ENCODE results near the gene TNS1. TPM values are rescaled to one million over a fixed set of nuclear protein-coding genes. Genes with fewer than 3 reads are reported as not detected.

The TNS1 gene
- total RNA-seq, 2 donors from 2014 or later: 4.4 to 44.9 TPM

- peaks cover 11% of the 10 kb centered on the region for H3K27me3 Mint-ChIP-seq
- no peaks in the 10 kb centered on the region for H3K36me3 Mint-ChIP-seq (ENCODE audit: low read depth)
- no peak overlapping the region for H3K4me3 Mint-ChIP-seq
- H3K4me1 Mint-ChIP-seq: no peaks in the 10 kb centered on the region
- ATAC-seq (replicated peaks): no peak
- no peaks in the 10 kb centered on the region for H3K9me3 Mint-ChIP-seq
- H3K27ac Mint-ChIP-seq: no peak overlapping the region
These were observed 86.1 kb downstream of the TNS1 start for GRCh38 chr2:217916504-217917254.

- Mint-ChIP-seq H3K4me3 (no peak overlapping the region), H3K27me3 (peaks cover 11% of the 10 kb centered on the region), H3K36me3 (ENCODE audit: low read depth) (no peaks in the 10 kb centered on the region), H3K4me1 (no peaks in the 10 kb centered on the region), H3K9me3 (no peaks in the 10 kb centered on the region), H3K27ac (no peak overlapping the region)
- no peak for ATAC-seq (replicated peaks)
These were observed 87.1 kb downstream of the TNS1 start for GRCh38 chr2:217915706-217916105.

GRCh38 chr2:217914878-217915277 lies 87.9 kb downstream of the TNS1 start:
- no peak for ATAC-seq (replicated peaks)
- H3K4me3 Mint-ChIP-seq: no peak overlapping the region
- no peak overlapping the region for H3K27ac Mint-ChIP-seq
- H3K4me1 Mint-ChIP-seq: no peaks in the 10 kb centered on the region
- H3K36me3 Mint-ChIP-seq (ENCODE audit: low read depth): no peaks in the 10 kb centered on the region
- H3K9me3 Mint-ChIP-seq: no peaks in the 10 kb centered on the region
- H3K27me3 Mint-ChIP-seq: peaks cover 11% of the 10 kb centered on the region

GRCh38 chr2:217914078-217914477 lies 88.7 kb downstream of the TNS1 start:
- H3K4me1 Mint-ChIP-seq: no peaks in the 10 kb centered on the region

GRCh38 chr2:217913436-217913835 lies 89.4 kb downstream of the TNS1 start:
- Mint-ChIP-seq H3K27ac (no peak overlapping the region), H3K4me3 (no peak overlapping the region), H3K27me3 (peaks cover 11% of the 10 kb centered on the region), H3K4me1 (no peaks in the 10 kb centered on the region), H3K36me3 (ENCODE audit: low read depth) (no peaks in the 10 kb centered on the region), H3K9me3 (no peaks in the 10 kb centered on the region)
- ATAC-seq (replicated peaks): no peak

More at GRCh38 chr2:217914078-217914477, 88.7 kb downstream of the TNS1 start:
- Mint-ChIP-seq H3K27ac (no peak overlapping the region), H3K4me3 (no peak overlapping the region), H3K9me3 (no peaks in the 10 kb centered on the region), H3K36me3 (ENCODE audit: low read depth) (no peaks in the 10 kb centered on the region), H3K27me3 (peaks cover 11% of the 10 kb centered on the region)
- no peak for ATAC-seq (replicated peaks)

GRCh38 chr2:217912098-217913024 lies 90.4 kb downstream of the TNS1 start:
- Mint-ChIP-seq H3K4me1 (no peaks in the 10 kb centered on the region), H3K9me3 (no peaks in the 10 kb centered on the region), H3K4me3 (no peak overlapping the region), H3K27ac (no peak overlapping the region), H3K36me3 (ENCODE audit: low read depth) (no peaks in the 10 kb centered on the region), H3K27me3 (peaks cover 9% of the 10 kb centered on the region)
- ATAC-seq (replicated peaks): no peak

- peaks cover 11% of the 10 kb centered on the region for H3K27me3 Mint-ChIP-seq
- no peak overlapping the region for H3K27ac Mint-ChIP-seq
- no peak overlapping the region for H3K4me3 Mint-ChIP-seq
- no peaks in the 10 kb centered on the region for H3K4me1 Mint-ChIP-seq
- H3K9me3 Mint-ChIP-seq: no peaks in the 10 kb centered on the region
- ATAC-seq (replicated peaks): no peak
- H3K36me3 Mint-ChIP-seq (ENCODE audit: low read depth): no peaks in the 10 kb centered on the region
These were observed 91.3 kb downstream of the TNS1 start for GRCh38 chr2:217911283-217912097.

GRCh38 chr2:217910875-217911212 lies 92.0 kb downstream of the TNS1 start:
- Mint-ChIP-seq H3K4me1 (no peaks in the 10 kb centered on the region), H3K4me3 (no peak overlapping the region), H3K9me3 (no peaks in the 10 kb centered on the region), H3K27me3 (peaks cover 14% of the 10 kb centered on the region), H3K27ac (no peak overlapping the region), H3K36me3 (ENCODE audit: low read depth) (no peaks in the 10 kb centered on the region)
- ATAC-seq (replicated peaks): no peak

- no peaks in the 10 kb centered on the region for H3K9me3 Mint-ChIP-seq
- H3K27me3 Mint-ChIP-seq: peaks cover 21% of the 10 kb centered on the region
- no peak for ATAC-seq (replicated peaks)
- no peak overlapping the region for H3K4me3 Mint-ChIP-seq
- H3K36me3 Mint-ChIP-seq (ENCODE audit: low read depth): no peaks in the 10 kb centered on the region
- H3K27ac Mint-ChIP-seq: no peak overlapping the region
- no peaks in the 10 kb centered on the region for H3K4me1 Mint-ChIP-seq
These were observed 93.5 kb downstream of the TNS1 start for GRCh38 chr2:217909156-217909820.

- H3K27ac Mint-ChIP-seq: no peak overlapping the region
- no peaks in the 10 kb centered on the region for H3K4me1 Mint-ChIP-seq
- no peaks in the 10 kb centered on the region for H3K36me3 Mint-ChIP-seq (ENCODE audit: low read depth)
- H3K4me3 Mint-ChIP-seq: no peak overlapping the region
- peaks cover 18% of the 10 kb centered on the region for H3K27me3 Mint-ChIP-seq
- no peaks in the 10 kb centered on the region for H3K9me3 Mint-ChIP-seq
- ATAC-seq (replicated peaks): no peak
These were observed 94.3 kb downstream of the TNS1 start for GRCh38 chr2:217908544-217908943.

GRCh38 chr2:217907266-217907665 lies 95.5 kb downstream of the TNS1 start:
- H3K27me3 Mint-ChIP-seq: peaks cover 21% of the 10 kb centered on the region
- no peaks in the 10 kb centered on the region for H3K36me3 Mint-ChIP-seq (ENCODE audit: low read depth)
- H3K27ac Mint-ChIP-seq: no peak overlapping the region
- no peak for ATAC-seq (replicated peaks)
- no peak overlapping the region for H3K4me3 Mint-ChIP-seq
- no peaks in the 10 kb centered on the region for H3K9me3 Mint-ChIP-seq
- no peaks in the 10 kb centered on the region for H3K4me1 Mint-ChIP-seq

GRCh38 chr2:217906798-217907197 lies 96.0 kb downstream of the TNS1 start:
- Mint-ChIP-seq H3K36me3 (ENCODE audit: low read depth) (no peaks in the 10 kb centered on the region), H3K27ac (no peak overlapping the region), H3K4me3 (no peak overlapping the region), H3K27me3 (peaks cover 21% of the 10 kb centered on the region), H3K4me1 (no peaks in the 10 kb centered on the region), H3K9me3 (no peaks in the 10 kb centered on the region)
- ATAC-seq (replicated peaks): no peak

- no peak overlapping the region for H3K4me3 Mint-ChIP-seq
- no peaks in the 10 kb centered on the region for H3K36me3 Mint-ChIP-seq (ENCODE audit: low read depth)
- no peaks in the 10 kb centered on the region for H3K4me1 Mint-ChIP-seq
- no peak overlapping the region for H3K27ac Mint-ChIP-seq
- H3K9me3 Mint-ChIP-seq: no peaks in the 10 kb centered on the region
- H3K27me3 Mint-ChIP-seq: peaks cover 21% of the 10 kb centered on the region
- ATAC-seq (replicated peaks): no peak
These were observed 96.9 kb downstream of the TNS1 start for GRCh38 chr2:217905896-217906295.

- ATAC-seq (replicated peaks): no peak
- no peaks in the 10 kb centered on the region for H3K36me3 Mint-ChIP-seq (ENCODE audit: low read depth)
- H3K4me1 Mint-ChIP-seq: no peaks in the 10 kb centered on the region
- H3K27me3 Mint-ChIP-seq: peaks cover 21% of the 10 kb centered on the region
- H3K4me3 Mint-ChIP-seq: no peak overlapping the region
- no peak overlapping the region for H3K27ac Mint-ChIP-seq
- no peaks in the 10 kb centered on the region for H3K9me3 Mint-ChIP-seq
These were observed 97.4 kb downstream of the TNS1 start for GRCh38 chr2:217905395-217905794.
